Erythroblast (primary cell): ENCODE results near the gene PGBD5.
A peak's percentile ranks its signal among the peaks of the same experiment; 100 is the strongest.

Experiments
- DNase-seq, 2 experiments: peaks; one replicate each; lab custom pipeline; 2025; lab: John Stamatoyannopoulos, UW
- GATA1 ChIP-seq: IDR thresholded peaks from 2 replicates; pipeline ENCODE4 v1.6.1; 2011; ENCODE audit warnings: low read depth, mild to moderate bottlenecking, control low read depth, low read length, moderate library complexity
- POLR2A ChIP-seq: IDR thresholded peaks from 2 replicates; pipeline ENCODE4 v1.6.1; 2011; ENCODE audit warnings: mild to moderate bottlenecking, low read length

PGBD5 gene

DNA sequence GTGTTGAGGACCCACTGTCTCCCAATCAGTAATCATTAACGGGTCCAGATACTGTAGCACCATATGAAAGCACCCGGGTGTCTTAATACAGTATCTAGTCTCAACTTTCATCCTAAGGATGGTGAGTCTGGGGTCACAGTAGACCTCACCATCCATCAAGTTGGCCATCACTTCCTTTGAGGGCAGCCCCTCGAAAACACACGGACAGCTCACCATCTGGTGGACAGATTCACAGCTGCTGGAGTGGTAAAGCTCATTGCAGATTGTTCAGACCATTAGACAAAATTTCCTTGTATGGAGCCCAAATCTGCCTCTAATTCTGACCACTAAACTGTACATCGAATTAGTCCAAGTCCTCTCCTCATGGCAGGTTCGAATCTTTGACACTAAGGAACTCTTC, 123.1 kb downstream of the PGBD5 start:
- TF ChIP-seq POLR2A = no peak
- no peak for TF ChIP-seq GATA1
- peak; percentile 18 to 30 for DNase-seq

DNA sequence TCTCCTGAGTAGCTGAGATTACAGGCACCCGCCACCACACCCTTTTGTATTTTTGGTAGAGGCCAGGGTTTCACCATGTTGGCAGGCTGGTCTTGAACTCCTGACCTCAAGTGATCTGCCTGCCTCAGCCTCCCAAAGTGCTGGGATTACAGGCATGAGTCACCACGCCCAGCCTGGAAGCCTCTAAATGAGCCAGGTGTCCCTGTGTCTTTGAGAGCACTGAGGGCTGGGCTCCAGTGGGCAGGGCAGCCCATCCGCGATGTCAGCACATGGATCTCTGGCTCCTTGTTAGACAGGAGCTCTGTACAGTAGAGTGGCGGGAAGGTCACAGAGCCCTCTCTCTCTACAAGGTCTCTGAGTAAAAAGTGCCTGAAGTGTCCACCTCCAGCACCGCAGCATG, 124.3 kb downstream of the PGBD5 start:
- no peak for DNase-seq
- TF ChIP-seq GATA1 = no peak
- TF ChIP-seq POLR2A = no peak

DNA sequence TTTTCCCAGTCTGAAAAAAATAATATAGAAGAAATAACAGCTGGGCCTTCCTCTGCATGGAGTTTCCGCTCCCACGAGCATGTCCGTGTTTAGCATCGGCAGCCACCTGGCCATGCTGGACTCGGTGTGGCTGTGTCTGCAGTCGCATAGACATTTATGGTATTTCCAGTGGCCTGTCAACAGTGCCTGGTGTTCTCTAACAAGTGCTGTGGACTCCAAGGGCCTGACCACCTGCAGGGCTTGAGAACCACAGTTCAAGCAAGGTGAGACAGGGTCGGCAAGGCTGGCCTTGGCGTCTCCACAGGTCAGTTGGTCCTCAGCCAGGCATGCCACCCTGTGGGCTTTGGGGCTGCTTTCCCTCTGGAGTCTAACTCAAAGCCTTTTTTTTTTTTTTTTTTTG, 124.8 kb downstream of the PGBD5 start:
- no peak for DNase-seq
- TF ChIP-seq POLR2A (no peak), GATA1 (no peak)

DNA sequence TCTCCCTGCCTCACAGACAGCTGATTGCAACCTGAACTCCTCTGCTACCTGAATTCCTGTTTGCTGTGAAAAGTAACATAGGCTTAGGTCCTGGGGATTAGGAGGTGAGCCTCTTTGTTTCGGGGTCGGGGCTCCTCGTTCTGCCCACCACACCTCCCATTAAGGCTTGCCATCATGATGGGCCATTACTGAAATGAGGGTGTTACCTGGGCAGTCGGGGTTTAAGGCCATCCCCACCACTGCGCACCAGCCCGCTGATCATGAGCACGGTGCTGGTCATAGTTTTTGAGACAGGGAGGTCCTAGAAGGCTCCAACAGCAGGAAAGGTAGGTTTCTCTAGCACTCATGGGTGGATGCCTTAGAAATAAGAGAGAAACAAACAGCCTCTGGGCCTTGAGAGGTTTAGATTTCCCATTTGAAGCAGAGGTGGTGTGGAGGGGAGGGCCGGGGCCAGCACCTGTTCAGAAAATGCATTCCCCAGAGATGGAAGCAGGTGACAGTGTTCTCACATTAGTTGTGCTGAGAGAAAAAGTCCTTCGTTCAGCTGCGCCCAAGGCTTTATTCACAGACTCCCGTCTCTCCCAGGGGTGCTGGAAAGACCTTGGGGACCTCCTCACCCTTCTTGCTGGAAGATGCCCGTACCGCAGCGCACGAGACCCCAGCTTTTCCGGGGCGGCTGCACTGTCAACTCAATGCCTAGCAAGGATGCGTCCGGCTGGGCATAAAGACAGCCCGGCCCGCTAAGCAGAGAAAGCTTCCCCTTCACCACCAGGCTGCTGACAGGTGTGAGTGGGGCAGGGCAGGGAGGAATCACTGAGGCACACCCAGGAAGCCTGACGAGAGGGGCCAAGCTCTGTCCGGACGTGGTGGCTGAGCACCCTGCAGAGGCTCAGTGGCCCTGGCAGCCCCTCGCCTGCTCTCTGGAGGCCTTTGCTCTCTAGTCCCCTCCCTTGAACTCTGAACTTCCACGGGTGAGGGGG, 125.5 kb downstream of the PGBD5 start:
- TF ChIP-seq POLR2A = no peak
- no peak for TF ChIP-seq GATA1
- no peak for DNase-seq

DNA sequence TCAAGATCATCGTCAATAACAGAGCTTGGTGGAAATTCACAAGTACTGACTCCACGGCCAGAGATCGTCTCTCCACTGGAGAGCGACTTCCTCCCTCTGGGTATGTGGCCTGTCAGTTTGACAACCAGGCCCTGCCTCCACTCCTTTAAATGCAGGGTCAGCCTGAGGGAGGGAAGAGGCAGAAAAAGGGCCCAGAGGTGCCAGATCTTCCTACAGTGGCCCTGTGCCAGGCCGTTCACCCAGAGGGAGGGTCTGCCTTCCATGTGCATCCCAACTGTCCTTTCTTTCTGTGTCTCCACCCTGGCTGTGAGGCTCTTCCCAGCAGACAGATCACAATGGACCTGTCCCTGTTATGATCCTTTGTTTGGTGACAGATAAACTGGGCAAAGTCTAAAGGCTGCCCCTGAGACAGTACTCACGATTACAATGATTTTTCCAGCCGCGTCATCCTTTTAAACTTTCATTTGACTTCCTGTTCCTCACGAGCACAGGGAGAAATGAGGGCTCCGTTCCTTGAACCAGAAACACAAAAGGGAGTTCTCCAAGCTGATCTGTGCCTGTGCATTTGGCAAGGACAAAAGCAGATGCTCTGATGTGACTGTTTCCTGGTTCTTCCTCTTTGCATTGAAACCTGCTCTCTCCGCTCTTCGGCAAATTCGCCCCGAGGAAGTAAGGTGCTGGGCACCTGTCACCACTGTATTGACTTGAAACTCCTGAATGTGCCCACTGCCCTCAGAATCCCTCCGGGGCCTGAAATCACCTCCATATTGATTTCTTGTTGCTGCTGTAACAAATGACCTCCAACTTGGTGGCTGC, 126.7 kb downstream of the PGBD5 start:
- no peak for DNase-seq
- no peak for TF ChIP-seq POLR2A
- no peak for TF ChIP-seq GATA1

DNA sequence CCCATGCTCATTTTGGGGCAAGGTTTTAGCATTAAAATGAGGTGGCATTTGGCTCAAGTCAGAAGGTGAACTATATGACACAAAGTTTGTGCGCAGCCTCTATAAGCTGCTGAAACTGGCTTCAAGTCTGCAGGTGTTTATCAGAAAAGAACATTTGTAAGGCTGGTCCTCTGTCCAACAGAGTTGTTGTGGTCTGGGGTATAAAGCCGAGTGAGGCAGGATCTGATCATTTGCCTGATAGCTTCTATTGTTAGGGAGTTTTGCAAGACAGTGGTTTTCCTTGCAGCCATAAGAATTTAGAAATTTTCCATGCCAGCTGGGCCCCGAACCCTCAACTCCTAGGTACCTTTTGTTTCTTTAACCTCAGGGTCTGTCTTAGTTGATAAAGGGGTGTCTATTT, 130.8 kb downstream of the PGBD5 start:
- no peak for TF ChIP-seq GATA1
- no peak for TF ChIP-seq POLR2A
- DNase-seq = no peak

DNA sequence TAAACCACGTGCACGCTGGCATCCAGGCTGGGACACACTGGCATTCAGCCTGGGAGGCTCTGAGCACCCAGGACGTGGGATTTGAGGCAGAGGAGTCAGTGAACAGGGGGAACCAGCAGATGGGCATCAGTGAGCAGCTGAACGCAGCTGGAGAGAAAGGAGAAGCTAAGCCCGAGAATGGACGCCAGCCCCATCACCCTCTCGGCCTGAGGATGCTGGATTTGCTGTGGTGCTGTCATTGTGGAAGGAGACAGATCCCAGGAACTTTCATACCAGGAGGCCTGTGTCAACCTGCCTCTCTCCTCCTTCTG, 132.8 kb downstream of the PGBD5 start:
- TF ChIP-seq POLR2A (no peak), GATA1 (no peak)
- no peak for DNase-seq

DNA sequence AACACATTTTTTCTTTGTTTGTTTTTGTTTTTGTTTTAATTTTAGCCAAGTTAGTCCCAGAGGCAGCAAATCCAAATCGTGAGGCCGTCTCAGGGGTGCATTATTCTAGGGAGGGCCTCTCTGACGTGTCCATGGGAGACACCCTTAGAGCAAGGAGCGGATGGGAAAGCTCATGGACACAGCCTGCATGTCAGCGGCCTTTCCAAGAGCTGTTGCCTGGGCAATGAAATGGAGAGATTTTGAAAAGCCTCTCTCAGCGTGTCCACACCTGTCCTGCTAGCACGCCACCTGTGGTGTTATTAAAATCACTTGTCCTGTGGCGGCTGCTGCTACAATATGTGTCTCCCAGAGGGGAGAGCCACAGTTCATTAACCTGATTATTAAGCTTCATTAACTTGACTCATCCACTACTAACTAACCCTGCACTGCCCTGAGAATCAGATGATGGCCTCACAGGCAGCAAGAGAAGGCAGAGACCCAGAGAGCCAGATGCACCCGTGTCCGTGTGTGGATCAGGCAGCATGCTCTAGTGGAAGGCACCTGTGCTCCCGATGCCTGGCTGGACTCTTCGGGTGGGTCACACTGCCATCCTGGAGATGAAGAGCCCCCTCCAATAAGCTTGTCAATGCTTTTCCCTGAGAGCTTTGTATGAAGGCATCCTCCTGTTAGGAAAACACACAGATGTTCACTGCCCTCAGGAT, 133.3 kb downstream of the PGBD5 start:
- TF ChIP-seq POLR2A (no peak), GATA1 (no peak)
- DNase-seq = no peak

DNA sequence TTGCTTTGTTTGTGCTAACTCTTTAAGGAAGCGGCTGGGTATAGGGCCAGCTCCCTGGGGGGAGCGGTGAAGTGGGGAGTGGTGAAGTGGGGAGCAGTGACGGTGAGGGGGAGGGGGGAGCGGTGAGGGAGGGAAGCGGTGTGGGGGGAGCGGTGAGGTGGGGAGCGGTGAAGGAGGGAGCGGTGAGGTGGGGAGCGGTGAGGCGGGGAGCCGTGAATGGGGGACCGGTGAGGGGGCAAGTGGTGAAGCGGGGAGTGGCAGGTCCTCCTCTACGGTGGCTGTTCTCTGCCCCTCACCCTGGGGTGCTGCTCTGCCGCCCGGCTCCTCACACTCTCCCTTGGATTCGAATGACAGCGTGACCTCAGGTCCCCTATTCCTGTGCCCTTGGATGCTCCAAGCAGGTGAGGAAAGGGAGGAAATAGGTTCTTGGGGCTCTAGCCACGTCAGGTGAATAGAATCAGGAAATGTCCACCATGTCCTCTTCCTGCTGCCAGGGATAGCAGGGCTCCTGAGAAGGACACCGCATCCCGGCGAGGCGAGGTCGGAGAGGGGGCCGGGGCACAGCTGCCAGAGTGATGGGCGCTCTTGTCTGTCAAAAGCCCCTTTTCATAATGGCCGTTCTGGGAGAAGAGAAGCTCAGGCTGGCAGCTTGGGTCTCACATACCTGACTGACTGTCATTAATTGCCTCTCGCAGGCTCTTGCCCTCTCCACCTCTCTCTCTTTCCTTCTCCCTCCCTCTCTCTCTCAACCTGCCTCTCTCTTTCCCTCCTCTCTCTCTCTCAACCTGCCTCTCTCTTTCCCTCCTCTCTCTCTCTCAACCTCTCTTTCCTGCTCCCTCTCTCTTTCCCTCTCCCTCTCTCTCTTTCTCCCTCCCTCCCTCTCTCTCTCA, 134.2 kb downstream of the PGBD5 start:
- TF ChIP-seq GATA1 = no peak
- no peak for TF ChIP-seq POLR2A
- DNase-seq = no peak

DNA sequence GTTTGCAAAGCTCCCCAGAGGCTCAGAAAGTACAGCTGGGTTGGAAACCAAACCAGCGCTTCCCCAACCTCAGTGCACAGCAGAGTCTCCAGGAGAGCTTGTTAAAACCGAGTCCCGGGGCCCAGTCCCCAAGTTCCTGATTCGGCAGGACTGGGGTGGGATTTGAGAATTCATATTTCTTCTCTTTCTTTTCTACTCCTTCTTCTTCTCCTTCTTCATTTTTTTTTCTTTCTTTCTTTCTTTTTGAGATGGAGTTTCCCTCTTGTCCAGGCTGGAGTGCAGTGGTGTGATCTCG, 136.8 kb downstream of the PGBD5 start:
- no peak for TF ChIP-seq POLR2A
- TF ChIP-seq GATA1 = no peak
- DNase-seq = no peak

DNA sequence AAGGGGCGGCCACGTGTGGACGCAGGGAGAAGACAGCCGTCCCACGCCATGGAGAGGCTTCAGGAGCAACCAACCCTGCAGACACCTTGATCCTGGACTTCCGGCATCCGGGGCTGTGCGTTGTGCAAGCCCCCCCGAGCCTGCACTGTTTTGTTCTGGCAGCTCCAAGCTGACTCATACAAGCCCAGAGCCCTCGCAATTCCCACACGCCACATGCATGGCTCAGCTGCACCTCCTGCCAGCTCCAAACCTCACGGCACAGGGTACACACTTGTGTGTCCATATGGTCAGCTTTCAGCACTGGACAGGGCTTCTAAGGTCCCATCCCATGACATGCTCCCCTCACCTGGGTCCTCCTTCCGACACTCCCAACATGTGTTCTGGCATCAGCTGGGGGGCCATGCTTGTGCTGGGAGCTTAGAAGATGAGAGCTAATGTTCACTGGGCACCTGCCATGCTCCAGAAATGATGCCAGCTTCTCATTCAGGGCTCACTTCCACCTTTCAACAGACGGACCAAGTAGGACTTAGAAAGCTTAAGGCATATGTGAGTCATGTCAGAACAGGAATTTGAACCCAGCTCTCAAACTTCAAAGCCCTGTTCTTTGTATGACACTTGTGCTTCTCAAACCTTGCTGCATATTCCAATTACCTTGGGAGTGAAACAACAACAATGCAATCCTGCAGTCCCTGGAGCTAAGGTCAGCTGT, 137.3 kb downstream of the PGBD5 start:
- DNase-seq = no peak
- no peak for TF ChIP-seq POLR2A
- TF ChIP-seq GATA1 = no peak

DNA sequence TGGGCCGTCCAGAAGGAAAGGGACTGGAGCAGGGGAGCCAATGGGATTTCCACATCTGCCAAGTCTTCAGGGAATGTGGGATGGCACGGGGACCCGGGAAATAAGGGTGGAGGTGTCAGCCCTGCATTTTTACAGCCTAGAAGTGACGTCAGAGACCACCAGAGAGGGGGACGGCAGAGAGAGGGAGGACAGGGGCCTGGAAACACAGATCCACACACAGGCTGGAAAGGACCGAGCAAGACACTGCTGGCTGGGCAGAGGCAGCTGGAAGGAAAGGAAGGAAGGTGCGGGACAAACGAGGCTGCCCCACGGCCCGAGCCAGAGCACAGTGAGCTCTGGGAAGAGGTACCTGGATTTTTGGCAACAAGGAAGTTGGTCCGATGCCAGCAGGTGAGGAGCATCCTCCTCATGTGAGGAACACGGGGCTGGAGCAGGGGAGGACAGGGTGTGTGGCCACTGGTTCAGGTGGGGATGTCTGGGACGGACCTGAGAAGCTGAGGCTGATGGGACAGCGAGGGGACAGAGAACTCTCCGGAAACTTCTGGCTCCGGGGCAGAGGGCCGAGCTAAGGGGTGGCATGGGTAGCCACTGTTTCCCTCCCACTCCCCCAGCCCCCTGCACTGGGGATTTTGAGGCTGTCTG, 138.3 kb downstream of the PGBD5 start:
- TF ChIP-seq POLR2A = no peak
- no peak for DNase-seq
